Pulmonary artery endothelial cell (primary cell): ENCODE measurements around the gene PRR14. TPM values are rescaled to one million over a fixed set of nuclear protein-coding genes. Genes with fewer than 3 reads are reported as not detected.
A peak's percentile ranks its signal among the peaks of the same experiment; 100 is the strongest.

Source experiments
- DNase-seq: peaks from one replicate; pipeline ENCODE4 v3.0.0-alpha.2; 2011; ENCODE audit warnings: low read depth, low spot score
- total RNA-seq: library from RNA; depleted of rRNA; stranded (reverse); fragments of >200 nt; gene quantifications from 2 replicates; pipeline ENCODE4 v1.2.3, GENCODE V29; 2014

Gene PRR14
- total RNA-seq, result 6.7 and 11.1 TPM in 2 replicates

DNA sequence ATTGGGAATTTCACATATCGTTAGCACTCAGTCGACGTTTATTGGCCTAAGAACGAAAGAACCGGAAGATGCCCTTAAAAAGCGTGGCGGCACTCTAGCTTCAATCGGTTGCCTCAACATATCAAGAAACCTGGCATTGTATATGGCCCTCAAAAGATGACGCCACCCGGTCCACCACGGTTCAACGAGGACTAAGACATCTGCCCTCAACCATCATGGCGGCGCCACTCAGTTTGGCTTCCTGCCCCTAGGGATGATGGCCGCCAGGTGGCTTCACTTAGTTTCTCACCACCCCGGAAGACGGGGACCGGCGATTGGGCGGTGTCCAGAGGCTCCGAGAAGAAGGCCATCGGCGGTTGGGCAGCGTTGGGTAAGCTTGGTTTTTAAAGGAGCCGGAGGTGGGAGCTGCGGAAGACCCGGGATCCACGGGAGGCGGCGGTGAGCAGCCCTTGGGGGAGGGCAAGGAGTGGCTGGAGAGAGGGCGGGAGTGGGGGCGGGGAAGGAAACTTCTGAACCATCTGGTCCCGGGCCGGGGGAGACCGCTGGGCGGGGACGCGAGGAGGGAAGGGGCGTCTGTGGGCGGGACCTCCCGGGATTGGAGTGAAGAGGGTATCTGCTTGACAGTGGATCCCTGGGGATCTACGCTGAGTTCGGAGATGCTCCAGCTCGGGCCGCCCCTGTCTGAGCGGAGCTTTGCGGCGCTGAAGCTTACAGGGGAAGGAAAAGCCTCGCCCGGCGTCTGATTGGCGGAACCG is at the start of gene PRR14:
TSS of gene PRR14 (plus strand) at position 592 of the 755 bp plus-strand sequence. CDS start 686 bp downstream, outside the sequence.
- peak; percentile 99 for DNase-seq

DNA sequence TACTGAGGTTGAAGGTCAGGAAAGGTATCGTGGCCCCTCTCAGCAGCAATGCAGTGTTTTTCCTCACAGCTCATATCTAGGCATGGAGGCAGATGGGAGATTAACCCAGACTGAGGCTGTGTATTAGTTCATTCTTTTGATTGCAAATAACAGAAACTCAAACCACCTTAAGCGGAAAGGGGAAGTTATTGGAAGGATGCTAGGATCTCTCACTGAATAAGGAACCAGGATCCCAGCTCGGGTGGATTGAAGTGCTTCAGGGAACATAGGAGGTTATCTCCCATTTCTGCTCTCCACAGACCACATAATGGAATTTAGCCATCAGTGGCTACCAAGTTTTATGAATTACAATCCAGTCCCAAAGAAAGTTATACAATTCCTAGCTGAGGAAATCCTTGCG is 48.8 kb upstream of the PRR14 start:
- no peak for DNase-seq

GRCh38 chr16:30602616-30603277 is 48.0 kb upstream of the PRR14 start:
- DNase-seq, result no peak

GRCh38 chr16:30603945-30604315 is 46.8 kb upstream of the PRR14 start:
- no peak for DNase-seq

GRCh38 chr16:30604316-30604947 is 46.3 kb upstream of the PRR14 start:
- DNase-seq, result no peak

DNA sequence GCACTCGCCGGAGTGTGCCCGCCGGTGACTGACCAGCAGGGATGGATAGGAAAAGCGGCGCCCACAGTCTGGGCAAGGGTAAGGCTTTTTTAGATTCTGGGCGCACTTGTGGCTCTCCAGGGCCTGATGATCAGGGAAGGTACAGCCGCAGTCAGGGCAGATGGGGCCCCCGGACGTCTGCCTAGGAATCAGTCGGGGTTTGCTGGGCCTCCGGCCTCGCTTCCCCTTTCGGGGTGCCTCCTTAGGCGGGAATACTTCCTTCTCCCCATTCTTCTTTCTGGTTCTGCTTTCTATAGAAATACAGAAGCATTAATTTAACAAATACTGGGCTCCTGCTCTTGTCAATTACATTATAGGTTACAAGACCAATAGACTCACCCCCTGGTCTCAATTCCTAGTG is 45.6 kb upstream of the PRR14 start:
- DNase-seq, result no peak

- DNase-seq, result no peak
Observed at GRCh38 chr16:30606004-30606403, 44.8 kb upstream of the PRR14 start.

DNA sequence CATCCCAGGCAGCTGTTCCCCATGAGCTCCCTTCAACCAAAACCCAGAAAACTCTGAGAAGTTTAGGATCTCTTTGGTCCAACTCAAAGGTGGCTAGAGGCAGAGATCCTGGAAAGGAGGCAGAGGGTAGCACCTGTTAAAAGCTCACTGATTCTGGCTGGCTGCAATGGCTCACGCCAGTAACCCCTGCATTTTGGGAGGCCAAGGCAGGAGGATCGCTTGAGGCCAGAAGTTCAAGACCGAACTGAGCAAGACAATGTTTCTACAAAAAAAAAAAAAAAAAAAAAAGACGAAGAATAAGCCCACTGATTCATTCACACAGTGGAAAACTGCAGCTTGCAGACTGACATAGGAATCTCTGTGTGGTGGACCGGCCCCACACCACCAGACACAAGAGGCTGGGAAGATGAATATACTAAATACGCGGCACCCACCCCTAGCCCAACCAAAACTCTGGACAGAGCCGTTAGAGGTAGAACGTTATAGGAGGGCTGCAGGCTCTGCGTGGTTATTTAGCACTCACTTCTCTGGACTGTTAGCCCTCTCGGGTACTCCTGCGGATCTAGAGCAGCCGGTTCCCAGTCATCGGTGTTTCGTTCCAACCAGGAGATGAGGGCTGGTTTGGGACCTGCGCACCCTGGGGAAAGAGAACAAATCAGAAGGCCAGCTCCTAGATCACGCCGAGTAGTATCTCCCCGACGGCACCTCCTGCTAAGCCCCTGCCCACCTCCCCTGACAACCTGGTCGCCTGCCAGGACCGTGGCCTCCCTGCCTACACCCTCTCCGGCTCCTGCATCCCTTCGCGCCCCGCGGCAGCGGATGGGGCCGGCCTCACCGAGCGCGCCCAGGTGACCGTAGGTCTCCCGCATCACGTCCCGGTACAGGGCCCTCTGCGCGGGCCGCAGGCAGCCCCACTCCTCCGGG is 41.5 kb upstream of the PRR14 start:
- DNase-seq, result no peak

GRCh38 chr16:30609926-30610839 is 40.6 kb upstream of the PRR14 start, which contains the start of gene ZNF689:
TSS of gene ZNF689 (minus strand) at chr16:30610389. CDS start at chr16:30610041, 348 bp downstream.
- peak; percentile 90 for DNase-seq

- no peak for DNase-seq
Observed at GRCh38 chr16:30615358-30616091, 35.2 kb upstream of the PRR14 start.

GRCh38 chr16:30619202-30619601 is 31.6 kb upstream of the PRR14 start:
- no peak for DNase-seq

DNA sequence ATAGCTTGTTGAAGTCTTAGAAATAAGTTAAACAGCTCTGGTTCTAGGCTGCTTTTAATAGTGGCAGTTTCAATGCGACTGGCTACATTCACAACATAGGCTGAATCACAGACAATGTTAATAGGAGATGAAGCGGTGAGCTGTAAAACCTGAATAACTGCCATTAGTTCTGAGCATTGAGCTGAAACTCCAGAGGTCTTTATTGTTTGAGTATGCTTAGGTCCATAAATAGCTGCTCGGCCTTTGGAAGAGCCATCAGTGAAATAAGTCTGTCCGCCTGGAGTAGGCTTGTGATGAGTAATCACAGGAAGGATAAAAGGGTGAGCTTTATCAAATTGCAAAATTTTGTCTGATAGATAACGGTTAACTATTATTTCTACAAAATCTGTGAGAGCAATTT is 31.1 kb upstream of the PRR14 start:
- DNase-seq, result no peak

DNA sequence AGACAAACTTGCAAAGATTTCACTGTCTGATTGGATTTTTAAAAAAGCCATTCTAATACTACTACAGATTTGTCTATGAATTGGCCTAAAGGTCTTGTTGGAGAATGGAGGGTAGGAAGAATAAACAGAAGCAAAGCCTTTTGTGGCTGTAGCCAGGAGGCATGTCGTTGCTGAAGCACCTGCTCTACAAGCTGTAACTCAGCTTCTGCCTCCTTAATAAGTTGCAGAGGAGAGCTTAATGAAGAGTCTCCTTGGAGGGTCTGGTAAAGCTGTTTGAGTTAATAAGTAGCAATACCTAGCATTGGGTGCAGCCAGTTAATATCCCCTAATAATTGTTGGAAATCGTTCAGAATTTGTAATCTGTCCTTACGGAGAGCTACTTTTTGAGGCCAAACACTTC is 30.6 kb upstream of the PRR14 start:
- DNase-seq, result no peak

DNA sequence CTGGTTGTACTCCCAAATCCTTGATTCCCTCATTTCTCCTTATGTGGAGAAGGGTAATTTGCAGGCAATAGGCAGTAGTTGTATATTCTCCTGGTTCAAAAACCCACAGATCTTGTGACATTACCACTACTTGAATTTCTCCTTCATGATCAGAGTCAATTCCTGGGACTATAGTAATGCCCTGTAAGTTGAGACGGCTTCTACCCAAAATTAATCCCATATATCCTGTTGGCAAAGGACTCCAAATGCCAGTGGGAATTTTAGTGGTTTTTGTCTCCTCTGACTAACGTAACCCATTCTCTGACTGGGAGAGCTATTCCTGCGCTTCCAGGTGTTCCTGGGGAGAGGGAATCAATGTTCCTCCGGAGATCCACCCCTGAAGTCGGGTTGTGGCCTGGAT is 29.0 kb upstream of the PRR14 start:
- DNase-seq, result no peak

DNA sequence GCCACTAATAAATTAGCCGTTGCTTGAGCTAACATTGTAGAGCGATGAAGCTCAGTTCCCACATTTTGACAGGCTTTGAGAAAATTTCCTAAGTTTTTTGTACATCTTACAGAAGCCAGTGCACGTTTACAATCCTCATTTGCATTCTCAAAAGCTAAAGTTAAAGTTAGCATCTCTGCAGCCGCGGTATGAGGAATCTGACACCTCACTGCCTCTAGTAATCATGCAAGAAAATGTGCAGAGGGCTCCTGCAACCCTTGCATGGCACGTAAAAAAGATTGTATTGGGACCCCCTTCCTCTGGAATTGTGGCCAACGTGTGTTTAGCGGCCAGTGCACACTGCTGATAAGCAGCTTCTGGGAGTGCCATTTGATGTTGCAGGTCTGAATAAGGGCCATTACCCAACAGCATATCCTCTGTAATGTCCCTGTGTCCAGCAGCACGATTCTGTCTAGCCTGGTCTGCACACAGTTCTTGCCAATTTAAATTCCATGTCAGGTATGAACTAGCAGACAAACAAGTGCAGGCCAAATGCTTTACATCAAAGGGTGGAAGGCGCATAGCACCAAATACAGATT is 28.2 kb upstream of the PRR14 start:
- no peak for DNase-seq

DNA sequence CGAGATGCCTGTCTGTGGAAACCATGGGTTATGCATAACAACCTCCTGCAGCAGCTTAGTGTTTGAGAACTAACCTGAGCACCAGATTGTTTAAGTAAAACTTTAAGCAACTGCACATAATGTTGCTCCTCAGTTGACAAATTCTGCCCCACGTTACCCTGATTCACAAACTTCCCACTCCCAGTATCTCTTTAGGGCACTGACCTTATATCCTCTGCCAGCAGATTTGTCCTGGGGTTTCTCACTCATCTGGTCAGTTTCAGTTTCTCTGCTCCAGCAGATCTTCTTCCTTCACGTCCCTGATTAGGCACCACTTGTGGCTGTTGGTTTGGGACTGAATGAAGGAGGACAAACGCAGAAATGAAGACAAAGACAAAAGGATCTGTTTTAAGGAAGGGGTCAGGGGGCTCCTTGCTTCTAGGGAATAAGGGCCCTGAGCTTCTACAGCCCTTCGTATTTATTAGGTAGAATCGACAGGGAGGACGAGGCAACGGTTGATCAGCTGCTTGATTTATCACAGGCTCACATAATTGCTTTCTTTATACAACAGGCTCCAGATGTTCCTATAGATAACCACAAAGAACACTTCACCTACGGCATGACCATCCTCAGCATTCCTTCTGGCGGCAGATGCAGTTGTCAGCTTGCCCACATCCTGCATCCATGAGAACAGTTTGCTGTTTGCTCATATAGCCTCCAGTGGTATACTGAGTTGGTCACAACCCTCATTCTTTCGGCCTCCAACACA is 27.1 kb upstream of the PRR14 start:
- no peak for DNase-seq

DNA sequence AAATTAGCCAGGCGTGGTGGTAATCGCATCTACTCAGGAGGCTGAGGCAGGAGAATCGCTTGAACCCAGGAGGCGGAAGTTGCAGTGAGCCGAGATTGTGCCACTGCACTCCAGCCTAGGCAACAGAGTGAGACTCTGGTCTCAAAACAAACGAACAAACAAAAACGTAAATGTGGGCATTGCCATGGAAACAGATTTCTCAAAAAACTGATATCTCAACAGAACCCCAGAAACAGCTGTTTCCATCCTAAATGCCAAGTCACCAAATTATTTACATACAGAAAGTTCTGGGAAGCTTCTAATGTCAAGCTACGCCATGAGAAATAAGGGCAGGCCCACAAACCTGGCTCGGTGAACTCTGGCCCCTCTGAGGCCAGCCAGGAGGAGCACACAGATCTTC is 24.5 kb upstream of the PRR14 start:
- DNase-seq, result no peak
